ENCODE measurements around the gene PIK3C2G. TPM values are rescaled to one million over a fixed set of nuclear protein-coding genes. Genes with fewer than 3 reads are reported as not detected.

The PIK3C2G gene
- total RNA-seq, 1 experiment from 2014 or later = not detected

DNA sequence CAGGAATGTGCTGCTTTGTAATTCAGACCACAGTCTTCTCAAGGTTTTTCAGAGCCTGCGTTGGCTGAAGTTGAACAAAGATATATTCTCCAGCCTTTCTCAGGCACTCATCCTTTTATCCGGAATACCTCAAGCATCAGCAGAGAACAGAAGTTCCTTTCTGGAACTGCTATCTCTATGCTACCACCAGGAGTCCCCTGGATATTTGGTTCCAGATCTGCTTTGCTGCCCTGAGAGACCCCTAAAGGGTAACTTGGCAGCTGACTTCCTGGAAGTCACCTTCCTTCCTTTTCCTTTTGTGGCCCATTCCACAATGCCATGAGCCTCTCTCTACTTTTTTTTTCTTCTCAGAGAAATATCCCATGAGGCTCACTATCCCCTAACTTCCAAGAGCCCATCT lies 288.3 kb downstream of the PIK3C2G start:
- H3T11ph ChIP-seq (ENCODE audit: low read length) = no peak overlapping the region
- H3K56ac ChIP-seq (ENCODE audit: insufficient read length, low read depth, low read length) = no peak overlapping the region
- H3K27ac Mint-ChIP-seq = peak overlapping the region in 1 of 3 experiments; percentile 42; a peak in 3 of 7 replicates
- no peaks in the 10 kb centered on the region for H3K79me1 ChIP-seq (ENCODE audit: insufficient read depth, low read depth, low read length, poor library complexity, severe bottlenecking)
- no peak overlapping the region for H2AFZ ChIP-seq (ENCODE audit: low read length)
- H2BK120ac ChIP-seq (ENCODE audit: low read depth, low read length, poor library complexity, severe bottlenecking) = no peak overlapping the region
- no peaks in the 10 kb centered on the region; a peak in 1 of 7 replicates for H3K36me3 Mint-ChIP-seq (ENCODE audit: insufficient read depth in 1 of 3, low read depth in 3 of 3)
- no peaks in the 10 kb centered on the region for H4K20me1 ChIP-seq (ENCODE audit: control insufficient read depth, insufficient read depth, insufficient read length)
- no peak overlapping the region for H3K27ac ChIP-seq (ENCODE audit: insufficient read length, low read depth, low read length)
- TF ChIP-seq, protein P1, sequence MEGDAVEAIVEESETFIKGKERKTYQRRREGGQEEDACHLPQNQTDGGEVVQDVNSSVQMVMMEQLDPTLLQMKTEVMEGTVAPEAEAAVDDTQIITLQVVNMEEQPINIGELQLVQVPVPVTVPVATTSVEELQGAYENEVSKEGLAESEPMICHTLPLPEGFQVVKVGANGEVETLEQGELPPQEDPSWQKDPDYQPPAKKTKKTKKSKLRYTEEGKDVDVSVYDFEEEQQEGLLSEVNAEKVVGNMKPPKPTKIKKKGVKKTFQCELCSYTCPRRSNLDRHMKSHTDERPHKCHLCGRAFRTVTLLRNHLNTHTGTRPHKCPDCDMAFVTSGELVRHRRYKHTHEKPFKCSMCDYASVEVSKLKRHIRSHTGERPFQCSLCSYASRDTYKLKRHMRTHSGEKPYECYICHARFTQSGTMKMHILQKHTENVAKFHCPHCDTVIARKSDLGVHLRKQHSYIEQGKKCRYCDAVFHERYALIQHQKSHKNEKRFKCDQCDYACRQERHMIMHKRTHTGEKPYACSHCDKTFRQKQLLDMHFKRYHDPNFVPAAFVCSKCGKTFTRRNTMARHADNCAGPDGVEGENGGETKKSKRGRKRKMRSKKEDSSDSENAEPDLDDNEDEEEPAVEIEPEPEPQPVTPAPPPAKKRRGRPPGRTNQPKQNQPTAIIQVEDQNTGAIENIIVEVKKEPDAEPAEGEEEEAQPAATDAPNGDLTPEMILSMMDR (conservative IDR thresholded peaks at IDR 0.05) = peak; percentile 61
- no peaks in the 10 kb centered on the region for H3K23me2 ChIP-seq (ENCODE audit: insufficient read length, low read depth, low read length, poor library complexity, severe bottlenecking)
- H2BK5ac ChIP-seq (ENCODE audit: insufficient read length, low read length) = no peak overlapping the region
- H3K4ac ChIP-seq (ENCODE audit: low read depth, low read length) = no peak overlapping the region
- H2AK5ac ChIP-seq (ENCODE audit: insufficient read length, low read length) = no peak overlapping the region
- no peak overlapping the region for H2BK12ac ChIP-seq (ENCODE audit: insufficient read length, low read depth, low read length)
- H3K14ac ChIP-seq (ENCODE audit: insufficient read depth, low read length) = no peak overlapping the region
- H3K4me2 ChIP-seq (ENCODE audit: insufficient read depth, insufficient read length, low read length) = no peak overlapping the region
- no peak overlapping the region for H3K9ac ChIP-seq (ENCODE audit: extremely low read depth, insufficient read length, low read length)
- no peak overlapping the region for H3K23ac ChIP-seq (ENCODE audit: insufficient read length, low read depth, low read length)
- no peak overlapping the region for H4K8ac ChIP-seq (replicated peaks; ENCODE audit: insufficient read length, low read depth, low read length)
- no peak overlapping the region for H4K91ac ChIP-seq (ENCODE audit: insufficient read length, low read depth, low read length)
- H3K18ac ChIP-seq (ENCODE audit: insufficient read length, low read depth, low read length) = no peak overlapping the region
- no peaks in the 10 kb centered on the region for H3K79me2 ChIP-seq (ENCODE audit: insufficient read depth, low read length)
- H3K9me3 ChIP-seq (ENCODE audit: control insufficient read depth, low read depth, low read length) = no peaks in the 10 kb centered on the region
- H3K27me3 ChIP-seq (ENCODE audit: insufficient read depth, low read length) = no peaks in the 10 kb centered on the region
- no peak overlapping the region for H2BK20ac ChIP-seq (ENCODE audit: low read depth, low read length, poor library complexity, severe bottlenecking)
- peaks cover 12 to 26% of the 10 kb centered on the region in 2 experiments for H3K4me1 Mint-ChIP-seq
- H3K27me3 Mint-ChIP-seq (ENCODE audit: low read depth) = no peaks in the 10 kb centered on the region
- H3K4me1 ChIP-seq (ENCODE audit: insufficient read depth, low read length) = no peaks in the 10 kb centered on the region
- H3K9me3 Mint-ChIP-seq = no peaks in the 10 kb centered on the region
- WGBS (ENCODE audit: extremely low coverage, insufficient read length, low lambda C conversion rate) = no CpG with 5 or more reads among the region's 2 CpGs
- H4K5ac ChIP-seq (ENCODE audit: insufficient read length, low read depth, low read length) = no peak overlapping the region
- H2BK15ac ChIP-seq (ENCODE audit: low read depth, low read length) = no peak overlapping the region
- no peak overlapping the region for H3K4me3 Mint-ChIP-seq
- DNase-seq = peak; percentile 40
